Astrocyte (in vitro differentiated cells and primary cell): ENCODE measurements around the gene CNPPD1.

Experiments
- CTCF ChIP-seq: IDR thresholded peaks from 2 replicates; pipeline ENCODE4 v1.5.1; 2011; ENCODE audit warnings: low read depth, mild to moderate bottlenecking, inconsistent platforms, low read length, moderate library complexity; ENCODE audit not compliant: insufficient read depth
- EZH2 ChIP-seq: IDR thresholded peaks from 2 replicates; pipeline ENCODE4 v1.6.1; 2012; ENCODE audit warnings: mild to moderate bottlenecking, low read length, inconsistent platforms; ENCODE audit not compliant: insufficient read depth

GRCh38 chr2:219184121-219184520 lies 7.4 kb upstream of the CNPPD1 start:
- TF ChIP-seq CTCF = no peak
- TF ChIP-seq EZH2 = no peak
